Measurements from ENCODE around the gene SPEF2. TPM values are rescaled to one million over a fixed set of nuclear protein-coding genes. Genes with fewer than 3 reads are reported as not detected.

Gene SPEF2
- total and polyA plus RNA-seq, 2 of the 13 experiments (the other 11 are each of a cell fraction or from before 2014, with no cell fraction given), result 1.5 to 2.3 TPM

DNA sequence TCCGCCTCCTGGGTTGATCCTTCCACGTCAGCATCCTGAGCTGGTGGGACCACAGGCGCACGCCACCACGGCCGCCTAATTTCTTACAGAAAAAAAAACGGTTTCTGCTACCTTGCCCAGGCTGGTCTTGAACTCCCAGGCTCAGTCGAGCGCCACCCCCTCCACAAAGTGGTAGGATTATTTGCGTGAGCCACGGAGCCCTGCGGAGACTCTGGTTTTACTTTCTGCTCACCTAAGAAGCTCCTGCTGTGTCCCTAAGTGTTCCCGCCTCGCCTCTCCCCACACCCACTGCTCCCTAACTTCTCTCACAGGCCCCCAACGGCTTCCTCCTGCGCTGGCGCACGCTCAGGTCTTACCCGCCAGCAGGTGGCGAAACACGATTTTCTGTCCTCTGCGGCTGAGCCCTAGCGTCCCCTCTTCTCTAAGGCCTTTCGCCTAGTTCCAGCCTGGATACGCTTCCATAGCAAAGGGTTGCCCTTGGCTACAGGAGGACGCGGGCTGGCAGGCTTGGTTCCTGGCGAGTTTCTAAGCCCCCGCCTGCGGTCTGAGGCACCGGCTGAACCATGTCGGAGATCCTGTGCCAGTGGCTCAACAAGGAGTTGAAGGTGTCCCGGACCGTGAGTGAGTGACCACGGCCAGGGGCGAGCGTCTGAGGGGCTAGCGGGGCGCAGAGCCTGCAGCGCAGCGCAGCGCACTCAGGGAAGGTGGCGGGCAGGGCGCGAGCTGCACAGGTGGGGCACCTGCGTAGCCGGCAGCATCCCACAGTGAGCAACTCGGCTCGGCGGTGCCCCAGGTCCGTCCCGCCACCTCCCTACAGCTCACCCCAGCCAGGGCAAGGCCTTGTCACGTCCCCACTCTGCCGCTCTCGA lies at the start of gene SPEF2 (continued):
- TF ChIP-seq ASH2L (IDR thresholded peaks at IDR 0.05; ENCODE audit: insufficient read length, low read depth, low read length) (peak; percentile 58), NFKB2 (CRISPR knock-in tag; IDR thresholded peaks at IDR 0.05; ENCODE audit: borderline replicate concordance) (0 out of 2 replicates have a peak, but pooled peaks have one; percentile 54), RFXANK (CRISPR knock-in tag; IDR thresholded peaks at IDR 0.05) (0 out of 2 replicates have a peak, but pooled peaks have one; percentile 30), MEF2D (CRISPR knock-in tag; IDR thresholded peaks at IDR 0.05) (peak; percentile 70), ATF1 (CRISPR knock-in tag; IDR thresholded peaks at IDR 0.05) (no peak), SAP130 (CRISPR knock-in tag; IDR thresholded peaks at IDR 0.05; ENCODE audit: low read depth) (peak; percentile 95), KMT2A (CRISPR knock-in tag; IDR thresholded peaks at IDR 0.05) (peak; percentile 61; the same call in 1 of the 2 replicates), ZBTB7A (CRISPR knock-in tag; IDR thresholded peaks at IDR 0.05) (no peak), ZFX (CRISPR knock-in tag; IDR thresholded peaks at IDR 0.05; ENCODE audit: low read depth) (peak; percentile 92), AHR (CRISPR knock-in tag; IDR thresholded peaks at IDR 0.05) (0 out of 2 replicates have a peak, but pooled peaks have one; percentile 36), YEATS4 (CRISPR knock-in tag; IDR thresholded peaks at IDR 0.05; ENCODE audit: borderline replicate concordance) (peak; percentile 69), AKAP8 (CRISPR knock-in tag; IDR thresholded peaks at IDR 0.05) (no peak), ZMYM3 (CRISPR knock-in tag; IDR thresholded peaks at IDR 0.05) (peak; percentile 61), KDM5A (IDR thresholded peaks at IDR 0.05; ENCODE audit: borderline replicate concordance, low read length) (peak; percentile 74; the same call in 1 of the 2 replicates)
- TF ChIP-seq, protein P1, sequence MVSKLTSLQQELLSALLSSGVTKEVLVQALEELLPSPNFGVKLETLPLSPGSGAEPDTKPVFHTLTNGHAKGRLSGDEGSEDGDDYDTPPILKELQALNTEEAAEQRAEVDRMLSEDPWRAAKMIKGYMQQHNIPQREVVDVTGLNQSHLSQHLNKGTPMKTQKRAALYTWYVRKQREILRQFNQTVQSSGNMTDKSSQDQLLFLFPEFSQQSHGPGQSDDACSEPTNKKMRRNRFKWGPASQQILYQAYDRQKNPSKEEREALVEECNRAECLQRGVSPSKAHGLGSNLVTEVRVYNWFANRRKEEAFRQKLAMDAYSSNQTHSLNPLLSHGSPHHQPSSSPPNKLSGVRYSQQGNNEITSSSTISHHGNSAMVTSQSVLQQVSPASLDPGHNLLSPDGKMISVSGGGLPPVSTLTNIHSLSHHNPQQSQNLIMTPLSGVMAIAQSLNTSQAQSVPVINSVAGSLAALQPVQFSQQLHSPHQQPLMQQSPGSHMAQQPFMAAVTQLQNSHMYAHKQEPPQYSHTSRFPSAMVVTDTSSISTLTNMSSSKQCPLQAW (CRISPR knock-in tag; IDR thresholded peaks at IDR 0.05), result peak; percentile 91
- TF ChIP-seq, protein P2, sequence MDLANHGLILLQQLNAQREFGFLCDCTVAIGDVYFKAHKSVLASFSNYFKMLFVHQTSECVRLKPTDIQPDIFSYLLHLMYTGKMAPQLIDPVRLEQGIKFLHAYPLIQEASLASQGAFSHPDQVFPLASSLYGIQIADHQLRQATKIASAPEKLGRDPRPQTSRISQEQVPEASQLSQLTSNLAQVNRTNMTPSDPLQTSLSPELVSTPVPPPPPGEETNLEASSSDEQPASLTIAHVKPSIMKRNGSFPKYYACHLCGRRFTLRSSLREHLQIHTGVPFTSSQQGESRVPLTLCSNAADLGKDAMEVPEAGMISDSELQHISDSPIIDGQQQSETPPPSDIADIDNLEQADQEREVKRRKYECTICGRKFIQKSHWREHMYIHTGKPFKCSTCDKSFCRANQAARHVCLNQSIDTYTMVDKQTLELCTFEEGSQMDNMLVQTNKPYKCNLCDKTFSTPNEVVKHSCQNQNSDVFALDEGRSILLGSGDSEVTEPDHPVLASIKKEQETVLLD (CRISPR knock-in tag; IDR thresholded peaks at IDR 0.05; ENCODE audit: low read depth), result no peak
- TF ChIP-seq, protein P3, sequence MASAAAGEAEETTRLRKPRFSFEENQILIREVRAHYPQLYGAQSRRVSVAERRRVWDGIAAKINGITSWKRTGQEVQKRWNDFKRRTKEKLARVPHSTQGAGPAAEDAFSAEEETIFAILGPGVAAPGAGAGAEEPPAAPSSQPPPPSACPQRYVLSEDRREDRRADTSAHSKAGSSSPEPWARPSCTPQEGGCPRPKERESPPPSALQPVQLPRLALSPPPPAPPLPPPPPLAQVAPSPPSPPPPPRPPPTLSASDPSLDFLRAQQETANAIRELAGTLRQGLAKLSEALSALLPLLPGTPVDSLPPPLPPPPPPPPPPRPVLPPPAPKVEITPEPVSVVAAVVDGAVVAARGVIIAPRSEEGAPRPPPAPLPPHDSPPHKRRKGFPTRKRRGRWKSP (CRISPR knock-in tag; IDR thresholded peaks at IDR 0.05), result peak; percentile 100
- TF ChIP-seq, protein P4, sequence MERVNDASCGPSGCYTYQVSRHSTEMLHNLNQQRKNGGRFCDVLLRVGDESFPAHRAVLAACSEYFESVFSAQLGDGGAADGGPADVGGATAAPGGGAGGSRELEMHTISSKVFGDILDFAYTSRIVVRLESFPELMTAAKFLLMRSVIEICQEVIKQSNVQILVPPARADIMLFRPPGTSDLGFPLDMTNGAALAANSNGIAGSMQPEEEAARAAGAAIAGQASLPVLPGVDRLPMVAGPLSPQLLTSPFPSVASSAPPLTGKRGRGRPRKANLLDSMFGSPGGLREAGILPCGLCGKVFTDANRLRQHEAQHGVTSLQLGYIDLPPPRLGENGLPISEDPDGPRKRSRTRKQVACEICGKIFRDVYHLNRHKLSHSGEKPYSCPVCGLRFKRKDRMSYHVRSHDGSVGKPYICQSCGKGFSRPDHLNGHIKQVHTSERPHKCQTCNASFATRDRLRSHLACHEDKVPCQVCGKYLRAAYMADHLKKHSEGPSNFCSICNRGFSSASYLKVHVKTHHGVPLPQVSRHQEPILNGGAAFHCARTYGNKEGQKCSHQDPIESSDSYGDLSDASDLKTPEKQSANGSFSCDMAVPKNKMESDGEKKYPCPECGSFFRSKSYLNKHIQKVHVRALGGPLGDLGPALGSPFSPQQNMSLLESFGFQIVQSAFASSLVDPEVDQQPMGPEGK (CRISPR knock-in tag; IDR thresholded peaks at IDR 0.05), result peak; percentile 57
- TF ChIP-seq, protein P5, sequence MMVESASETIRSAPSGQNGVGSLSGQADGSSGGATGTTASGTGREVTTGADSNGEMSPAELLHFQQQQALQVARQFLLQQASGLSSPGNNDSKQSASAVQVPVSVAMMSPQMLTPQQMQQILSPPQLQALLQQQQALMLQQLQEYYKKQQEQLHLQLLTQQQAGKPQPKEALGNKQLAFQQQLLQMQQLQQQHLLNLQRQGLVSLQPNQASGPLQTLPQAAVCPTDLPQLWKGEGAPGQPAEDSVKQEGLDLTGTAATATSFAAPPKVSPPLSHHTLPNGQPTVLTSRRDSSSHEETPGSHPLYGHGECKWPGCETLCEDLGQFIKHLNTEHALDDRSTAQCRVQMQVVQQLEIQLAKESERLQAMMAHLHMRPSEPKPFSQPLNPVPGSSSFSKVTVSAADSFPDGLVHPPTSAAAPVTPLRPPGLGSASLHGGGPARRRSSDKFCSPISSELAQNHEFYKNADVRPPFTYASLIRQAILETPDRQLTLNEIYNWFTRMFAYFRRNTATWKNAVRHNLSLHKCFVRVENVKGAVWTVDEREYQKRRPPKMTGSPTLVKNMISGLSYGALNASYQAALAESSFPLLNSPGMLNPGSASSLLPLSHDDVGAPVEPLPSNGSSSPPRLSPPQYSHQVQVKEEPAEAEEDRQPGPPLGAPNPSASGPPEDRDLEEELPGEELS (CRISPR knock-in tag; IDR thresholded peaks at IDR 0.05), result no peak
